H9 (cell line): ENCODE results near the gene TBR1. TPM values are rescaled to one million over a fixed set of nuclear protein-coding genes. Genes with fewer than 3 reads are reported as not detected.

Experiments
- DNase-seq: peaks from one replicate; pipeline ENCODE4 v3.0.0-alpha.2; 2017
- H2AFZ ChIP-seq: one replicate; pipeline ENCODE4 v1.6.1; 2013; ENCODE audit warnings: mild to moderate bottlenecking, low read length, control low read depth, moderate library complexity
- H2AK5ac ChIP-seq: 2 replicates; pipeline ENCODE4 v1.6.1; 2013; ENCODE audit warnings: low read length, control low read depth, mixed read lengths; ENCODE audit not compliant: insufficient read length
- H2BK120ac ChIP-seq: one replicate; pipeline ENCODE4 v1.6.1; 2013; ENCODE audit warnings: low read depth, mild to moderate bottlenecking, low read length, control low read depth, inconsistent platforms; ENCODE audit not compliant: poor library complexity, severe bottlenecking
- H2BK12ac ChIP-seq: 2 replicates; pipeline ENCODE4 v1.6.1; 2013; ENCODE audit warnings: low read length, control low read depth, mixed read lengths, low read depth; ENCODE audit not compliant: insufficient read length
- H2BK15ac ChIP-seq: 2 replicates; pipeline ENCODE4 v1.6.1; 2013; ENCODE audit warnings: low read depth, low read length, control low read depth
- H2BK20ac ChIP-seq: one replicate; pipeline ENCODE4 v1.6.1; 2013; ENCODE audit warnings: low read depth, mild to moderate bottlenecking, low read length, control low read depth, inconsistent platforms; ENCODE audit not compliant: poor library complexity, severe bottlenecking
- H2BK5ac ChIP-seq: 2 replicates; pipeline ENCODE4 v1.6.1; 2013; ENCODE audit warnings: low read length, control low read depth, mixed read lengths; ENCODE audit not compliant: insufficient read length
- H3K14ac ChIP-seq: 2 replicates; pipeline ENCODE4 v1.6.1; 2013; ENCODE audit warnings: low read length, control low read depth; ENCODE audit not compliant: insufficient read depth
- H3K18ac ChIP-seq: 2 replicates; pipeline ENCODE4 v1.6.1; 2013; ENCODE audit warnings: low read depth, mild to moderate bottlenecking, mixed read lengths, low read length, control low read depth; ENCODE audit not compliant: insufficient read length
- H3K23ac ChIP-seq: 2 replicates; pipeline ENCODE4 v1.6.1; 2013; ENCODE audit warnings: low read length, control low read depth, mixed read lengths, low read depth; ENCODE audit not compliant: insufficient read length
- H3K23me2 ChIP-seq: 2 replicates; pipeline ENCODE4 v1.6.1; 2013; ENCODE audit warnings: low read depth, mild to moderate bottlenecking, mixed read lengths, low read length, control low read depth; ENCODE audit not compliant: insufficient read length, poor library complexity, severe bottlenecking
- H3K27ac ChIP-seq: 2 replicates; pipeline ENCODE4 v1.5.1; 2013; ENCODE audit warnings: low read length, control low read depth, mixed read lengths, low read depth; ENCODE audit not compliant: insufficient read length
- H3K27me3 ChIP-seq: 2 replicates; pipeline ENCODE4 v1.6.1; 2013; ENCODE audit warnings: low read length, control low read depth, inconsistent platforms; ENCODE audit not compliant: insufficient read depth
- H3K4ac ChIP-seq: 2 replicates; pipeline ENCODE4 v1.6.1; 2013; ENCODE audit warnings: low read depth, mild to moderate bottlenecking, control low read depth, inconsistent platforms, low read length, moderate library complexity
- H3K4me1 ChIP-seq: 2 replicates; pipeline ENCODE4 v1.6.1; 2013; ENCODE audit warnings: low read length, control low read depth, inconsistent platforms; ENCODE audit not compliant: insufficient read depth
- H3K4me2 ChIP-seq: 2 replicates; pipeline ENCODE4 v1.6.1; 2013; ENCODE audit warnings: low read length, control low read depth, mixed read lengths; ENCODE audit not compliant: insufficient read length, insufficient read depth
- H3K56ac ChIP-seq: 2 replicates; pipeline ENCODE4 v1.6.1; 2013; ENCODE audit warnings: low read depth, mild to moderate bottlenecking, mixed read lengths, low read length, control low read depth; ENCODE audit not compliant: insufficient read length
- H3K79me1 ChIP-seq: 2 replicates; pipeline ENCODE4 v1.6.1; 2013; ENCODE audit warnings: low read depth, mild to moderate bottlenecking, moderate library complexity, low read length, control low read depth, inconsistent platforms; ENCODE audit not compliant: insufficient read depth, poor library complexity, severe bottlenecking
- H3K79me2 ChIP-seq: 2 replicates; pipeline ENCODE4 v1.6.1; 2013; ENCODE audit warnings: low read length, control low read depth, inconsistent platforms; ENCODE audit not compliant: insufficient read depth
- H3K9ac ChIP-seq: 2 replicates; pipeline ENCODE4 v1.6.1; 2013; ENCODE audit warnings: low read length, control low read depth, mixed read lengths; ENCODE audit not compliant: insufficient read length; ENCODE audit errors: extremely low read depth
- H3K9me3 ChIP-seq: one replicate; pipeline ENCODE4 v1.6.1; 2013; ENCODE audit warnings: low read depth, low read length, inconsistent platforms; ENCODE audit not compliant: control insufficient read depth
- H3T11ph ChIP-seq: one replicate; pipeline ENCODE4 v1.6.1; 2013; ENCODE audit warnings: mild to moderate bottlenecking, low read length, control low read depth, inconsistent platforms
- H4K20me1 ChIP-seq: one replicate; pipeline ENCODE4 v1.6.1; 2013; ENCODE audit not compliant: control insufficient read depth, insufficient read length, insufficient read depth
- H4K5ac ChIP-seq: 2 replicates; pipeline ENCODE4 v1.6.1; 2013; ENCODE audit warnings: low read depth, mild to moderate bottlenecking, mixed read lengths, low read length, control low read depth; ENCODE audit not compliant: insufficient read length
- H4K8ac ChIP-seq: replicated peaks from 2 replicates; pipeline ENCODE4 v1.6.1; 2013; ENCODE audit warnings: low read length, control low read depth, mixed read lengths, low read depth; ENCODE audit not compliant: insufficient read length
- H4K91ac ChIP-seq: 2 replicates; pipeline ENCODE4 v1.6.1; 2013; ENCODE audit warnings: low read depth, mild to moderate bottlenecking, moderate library complexity, mixed read lengths, low read length, control low read depth; ENCODE audit not compliant: insufficient read length
- H3K27ac Mint-ChIP-seq, 3 experiments: 2 replicates in 2 of 3; 3 replicates in 1 of 3; pipeline ENCODE4 v1.8.0; 2020 to 2021; ENCODE audit warnings: mixed read lengths in 3 of 3, mild to moderate bottlenecking in 1 of 3, moderate library complexity in 1 of 3
- H3K27me3 Mint-ChIP-seq: 2 replicates; pipeline ENCODE4 v1.8.0; 2021; ENCODE audit warnings: low read depth, mild to moderate bottlenecking, moderate library complexity, mixed read lengths
- H3K36me3 Mint-ChIP-seq, 3 experiments: 2 replicates in 2 of 3; 3 replicates in 1 of 3; pipeline ENCODE4 v1.8.0; 2020 to 2021; ENCODE audit warnings: low read depth in 3 of 3, mixed read lengths in 3 of 3; ENCODE audit not compliant: insufficient read depth in 1 of 3
- H3K4me1 Mint-ChIP-seq, 2 experiments: 2 replicates each; pipeline ENCODE4 v1.8.0; 2020; ENCODE audit warnings: mixed read lengths in 2 of 2
- H3K4me3 Mint-ChIP-seq, 2 experiments: 2 replicates in 1 of 2; 3 replicates in 1 of 2; pipeline ENCODE4 v1.8.0; 2020 to 2021; ENCODE audit warnings: mild to moderate bottlenecking in 2 of 2, mixed read lengths in 2 of 2, moderate library complexity in 1 of 2
- H3K9me3 Mint-ChIP-seq, 2 experiments: 2 replicates in 1 of 2; 3 replicates in 1 of 2; pipeline ENCODE4 v1.8.0; 2020; ENCODE audit warnings: mild to moderate bottlenecking in 2 of 2, mixed read lengths in 2 of 2, moderate library complexity in 1 of 2
- WGBS: extraction: QIAGEN DNeasy Blood & Tissue Kit; methylation state at CpG from one replicate; pipeline ENCODE4 v1.1.7; 2013; ENCODE audit warnings: missing lambda C conversion rate, low lambda C conversion rate, mixed read lengths; ENCODE audit not compliant: insufficient read length; ENCODE audit errors: extremely low coverage; 5-methylcytosine and 5-hydroxymethylcytosine counted together
- total RNA-seq: library from RNA; stranded (reverse); gene quantifications from 2 replicates; pipeline ENCODE4 v1.2.1, GENCODE V29; 2021
- TF ChIP-seq, protein P1 (sequence below): fragments of 200-600 bp; sonication (generic); conservative IDR thresholded peaks from 3 replicates; pipeline ENCODE4 v1.8.0; 2021; ENCODE audit warnings: antibody characterized with exemption, mild to moderate bottlenecking

TBR1 gene
- total RNA-seq, 1 experiment from 2014 or later = 0.24 TPM

DNA sequence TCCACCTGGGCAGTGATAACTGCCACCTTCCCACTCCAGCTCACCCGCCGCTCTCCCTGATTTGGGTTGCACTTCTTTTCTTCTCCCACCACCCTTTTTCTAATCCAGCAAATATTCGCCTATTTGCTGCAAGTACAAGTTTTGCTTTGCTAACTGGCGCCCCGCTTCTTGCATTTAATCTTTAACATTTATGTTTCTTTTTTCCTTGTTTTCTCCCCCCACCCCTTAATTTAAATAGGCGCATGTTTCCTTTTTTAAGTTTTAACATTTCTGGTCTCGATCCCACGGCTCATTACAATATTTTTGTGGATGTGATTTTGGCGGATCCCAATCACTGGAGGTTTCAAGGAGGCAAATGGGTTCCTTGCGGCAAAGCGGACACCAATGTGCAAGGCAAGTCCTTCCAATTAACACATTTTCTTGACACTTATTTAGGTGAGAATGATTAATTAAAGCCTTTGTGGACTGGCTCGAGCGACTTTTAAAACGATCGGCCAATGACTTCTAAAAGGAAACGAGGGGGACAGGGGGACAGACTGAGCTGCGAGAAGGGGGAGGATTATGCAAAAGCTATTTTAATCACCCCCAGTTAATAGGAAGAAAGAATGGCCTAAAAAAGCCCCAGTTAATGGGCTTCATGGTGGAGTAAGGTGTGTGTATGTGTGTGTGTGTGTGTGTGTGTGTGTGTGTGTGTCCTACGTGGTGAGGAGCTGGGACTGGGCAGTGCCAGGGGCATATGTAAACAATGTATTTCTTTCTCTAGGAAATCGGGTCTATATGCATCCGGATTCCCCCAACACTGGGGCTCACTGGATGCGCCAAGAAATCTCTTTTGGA, 1.6 kb downstream of the TBR1 start:
- no peak overlapping the region for H3K27ac ChIP-seq
- H3K4ac ChIP-seq = no peak overlapping the region
- H2BK12ac ChIP-seq = no peak overlapping the region
- H3K4me3 Mint-ChIP-seq = peak overlapping the region in 1 of 2 experiments; percentile 78; a peak in 3 of 5 replicates
- DNase-seq = peak; percentile 34
- no peaks in the 10 kb centered on the region for H4K20me1 ChIP-seq
- peaks cover 0 to 2% (median 0%) of the 10 kb centered on the region in 3 experiments; a peak in 1 of 7 replicates for H3K36me3 Mint-ChIP-seq
- no peak overlapping the region for H2BK20ac ChIP-seq
- peaks cover 46 to 64% of the 10 kb centered on the region in 2 experiments for H3K4me1 Mint-ChIP-seq
- H3K27me3 Mint-ChIP-seq = peaks cover 100% of the 10 kb centered on the region
- no peak overlapping the region; a peak in 1 of 7 replicates for H3K27ac Mint-ChIP-seq
- peaks cover 5% of the 10 kb centered on the region; the same call in 1 of the 2 replicates for H3K4me1 ChIP-seq
- H3K79me2 ChIP-seq = no peaks in the 10 kb centered on the region
- no CpG with 5 or more reads among the region's 21 CpGs for WGBS
- no peaks in the 10 kb centered on the region for H3K79me1 ChIP-seq
- no peak overlapping the region for H3K56ac ChIP-seq
- H3K27me3 ChIP-seq = peaks cover 84% of the 10 kb centered on the region
- TF ChIP-seq, protein P1, sequence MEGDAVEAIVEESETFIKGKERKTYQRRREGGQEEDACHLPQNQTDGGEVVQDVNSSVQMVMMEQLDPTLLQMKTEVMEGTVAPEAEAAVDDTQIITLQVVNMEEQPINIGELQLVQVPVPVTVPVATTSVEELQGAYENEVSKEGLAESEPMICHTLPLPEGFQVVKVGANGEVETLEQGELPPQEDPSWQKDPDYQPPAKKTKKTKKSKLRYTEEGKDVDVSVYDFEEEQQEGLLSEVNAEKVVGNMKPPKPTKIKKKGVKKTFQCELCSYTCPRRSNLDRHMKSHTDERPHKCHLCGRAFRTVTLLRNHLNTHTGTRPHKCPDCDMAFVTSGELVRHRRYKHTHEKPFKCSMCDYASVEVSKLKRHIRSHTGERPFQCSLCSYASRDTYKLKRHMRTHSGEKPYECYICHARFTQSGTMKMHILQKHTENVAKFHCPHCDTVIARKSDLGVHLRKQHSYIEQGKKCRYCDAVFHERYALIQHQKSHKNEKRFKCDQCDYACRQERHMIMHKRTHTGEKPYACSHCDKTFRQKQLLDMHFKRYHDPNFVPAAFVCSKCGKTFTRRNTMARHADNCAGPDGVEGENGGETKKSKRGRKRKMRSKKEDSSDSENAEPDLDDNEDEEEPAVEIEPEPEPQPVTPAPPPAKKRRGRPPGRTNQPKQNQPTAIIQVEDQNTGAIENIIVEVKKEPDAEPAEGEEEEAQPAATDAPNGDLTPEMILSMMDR = no peak
- H2AFZ ChIP-seq = no peak overlapping the region
- H3K9me3 Mint-ChIP-seq = peaks cover 3 to 7% of the 10 kb centered on the region in 2 experiments; a peak in 2 of 5 replicates
- no peak overlapping the region for H4K91ac ChIP-seq
- no peak overlapping the region for H3K14ac ChIP-seq
- no peak overlapping the region for H2BK5ac ChIP-seq
- H3K18ac ChIP-seq = no peak overlapping the region
- H2BK15ac ChIP-seq = no peak overlapping the region
- peaks cover 11% of the 10 kb centered on the region for H3K23me2 ChIP-seq
- H2BK120ac ChIP-seq = no peak overlapping the region
- no peak overlapping the region for H3K9ac ChIP-seq
- no peak overlapping the region for H4K8ac ChIP-seq
- H2AK5ac ChIP-seq = no peak overlapping the region
- no peak overlapping the region for H3T11ph ChIP-seq
- H3K23ac ChIP-seq = no peak overlapping the region
- H3K4me2 ChIP-seq = peak overlapping the region; percentile 89
- no peaks in the 10 kb centered on the region for H3K9me3 ChIP-seq
- H4K5ac ChIP-seq = no peak overlapping the region
